Right renal cortex interstitium (tissue), 3 donors: ENCODE data around the gene RYK. TPM values are rescaled to one million over a fixed set of nuclear protein-coding genes. Genes with fewer than 3 reads are reported as not detected.

Source experiments
- DNase-seq, 3 donors: peaks; one replicate each; pipeline ENCODE4 v3.0.0-alpha.2; 2013; ENCODE audit warnings: low read depth in 3 of 3, low spot score in 2 of 3
- polyA plus RNA-seq, 3 donors: library from polyadenylated mRNA; unstranded; fragments of 120-200 nt; gene quantifications; one replicate each; pipeline ENCODE4 v1.2.1, GENCODE V29; 2013; ENCODE audit not compliant: insufficient read length in 3 of 3

RYK gene
- polyA plus RNA-seq, 3 donors, result 95.0 to 106 (median 105) TPM

GRCh38 chr3:134155446-134155845, 95.2 kb downstream of the RYK start:
- DNase-seq, result no peak

DNA sequence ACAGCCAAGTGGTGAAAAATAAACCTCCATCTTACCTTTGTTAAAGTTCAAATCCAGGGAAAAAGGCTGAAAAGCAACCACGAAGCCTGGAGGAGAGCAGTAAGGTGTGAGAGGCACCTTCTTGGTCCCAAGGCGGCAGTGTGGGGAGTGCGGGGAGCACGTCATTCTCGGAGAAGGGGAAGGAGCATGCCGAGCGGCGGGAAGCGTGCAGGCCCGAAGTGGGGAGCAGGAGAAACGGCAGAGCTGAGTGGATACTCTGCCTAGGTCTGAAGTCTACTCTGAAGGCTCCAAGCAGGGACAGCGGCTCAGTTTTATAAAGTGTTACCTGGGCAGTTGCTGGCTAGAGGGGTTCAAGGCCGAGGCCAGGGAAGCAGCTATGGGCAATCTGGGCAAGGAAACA, 96.9 kb downstream of the RYK start:
- no peak for DNase-seq

DNA sequence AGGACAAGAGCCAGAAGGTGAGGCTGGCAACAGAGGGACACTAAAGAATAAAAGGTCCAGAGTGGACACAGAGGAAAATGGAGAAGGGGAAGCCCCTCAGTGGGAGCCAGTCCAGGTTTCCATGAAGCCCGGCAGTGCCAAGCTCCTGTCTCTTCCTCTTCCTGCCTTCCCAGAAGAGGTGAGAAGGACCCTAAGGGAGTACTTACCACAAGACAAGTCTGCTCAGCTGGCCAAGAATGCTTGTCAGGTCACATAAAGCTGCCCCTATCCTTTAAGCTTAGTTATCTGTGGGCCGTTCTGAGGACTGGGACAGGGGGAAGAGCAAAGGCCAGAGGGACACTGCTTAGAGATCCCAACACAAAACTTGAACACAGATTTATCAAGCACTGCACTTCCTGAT, 100.2 kb downstream of the RYK start:
- DNase-seq, result no peak

DNA sequence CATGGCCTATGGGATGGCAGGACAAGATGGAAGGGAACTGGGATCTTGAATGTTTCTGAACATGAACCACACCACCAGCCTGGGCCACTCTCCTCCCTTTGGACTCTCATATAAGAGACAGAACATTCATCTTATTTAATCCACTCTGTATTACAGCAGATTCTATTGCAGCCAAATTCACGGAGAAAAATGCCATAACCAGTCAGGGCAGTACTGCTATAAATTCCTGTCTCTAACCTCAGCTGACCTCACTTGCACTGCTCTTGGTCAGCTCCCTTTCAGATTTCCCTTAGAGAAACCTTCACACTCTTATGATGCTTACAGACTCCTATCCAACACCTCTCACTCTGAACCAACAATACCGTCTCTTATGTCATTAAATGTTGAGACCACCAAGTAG, 101.4 kb downstream of the RYK start:
- DNase-seq, result no peak

DNA sequence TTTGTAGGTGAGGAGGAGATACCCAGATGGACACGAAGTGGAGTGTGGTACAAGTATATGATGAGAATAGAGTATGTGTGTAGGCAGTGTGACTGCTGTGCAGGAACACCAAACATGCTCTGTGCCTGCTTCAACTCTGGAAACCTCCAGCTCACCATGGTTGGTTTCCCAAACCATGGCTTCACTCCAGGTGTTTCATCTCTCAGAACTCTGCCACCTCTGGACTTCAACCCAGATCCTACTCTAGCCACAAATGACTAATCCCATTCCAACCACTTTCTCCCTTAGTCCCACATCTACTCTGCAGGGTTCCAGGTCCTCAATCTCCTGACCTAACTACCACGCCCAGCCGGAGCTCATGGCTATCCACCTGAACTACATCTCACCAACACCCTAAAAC, 102.1 kb downstream of the RYK start:
- DNase-seq, result no peak

DNA sequence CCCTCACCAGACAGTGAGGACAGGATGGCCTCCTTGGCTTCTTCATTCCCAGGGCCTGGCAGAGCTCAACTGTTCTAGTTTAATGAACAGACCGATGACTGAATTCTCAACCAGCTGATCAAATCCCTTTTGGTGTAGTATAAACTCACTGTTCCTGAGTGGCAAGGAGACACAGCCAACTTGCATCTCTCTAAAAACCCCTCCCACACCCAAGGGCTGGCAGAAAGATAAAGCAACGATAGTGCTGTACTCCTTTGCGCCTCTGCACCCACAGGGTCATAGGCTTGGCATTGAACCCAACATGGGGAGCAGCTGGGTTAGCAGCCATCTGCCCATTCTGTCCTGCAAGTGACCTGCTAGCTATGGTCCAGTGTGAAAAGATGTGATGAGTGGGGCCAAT, 103.2 kb downstream of the RYK start:
- no peak for DNase-seq

- DNase-seq, result no peak
Measured at GRCh38 chr3:134146666-134147065, 104.0 kb downstream of the RYK start.

- DNase-seq, result no peak
Measured at GRCh38 chr3:134145183-134145582, 105.5 kb downstream of the RYK start.

- DNase-seq, result no peak
Measured at GRCh38 chr3:134144694-134145093, 106.0 kb downstream of the RYK start.

DNA sequence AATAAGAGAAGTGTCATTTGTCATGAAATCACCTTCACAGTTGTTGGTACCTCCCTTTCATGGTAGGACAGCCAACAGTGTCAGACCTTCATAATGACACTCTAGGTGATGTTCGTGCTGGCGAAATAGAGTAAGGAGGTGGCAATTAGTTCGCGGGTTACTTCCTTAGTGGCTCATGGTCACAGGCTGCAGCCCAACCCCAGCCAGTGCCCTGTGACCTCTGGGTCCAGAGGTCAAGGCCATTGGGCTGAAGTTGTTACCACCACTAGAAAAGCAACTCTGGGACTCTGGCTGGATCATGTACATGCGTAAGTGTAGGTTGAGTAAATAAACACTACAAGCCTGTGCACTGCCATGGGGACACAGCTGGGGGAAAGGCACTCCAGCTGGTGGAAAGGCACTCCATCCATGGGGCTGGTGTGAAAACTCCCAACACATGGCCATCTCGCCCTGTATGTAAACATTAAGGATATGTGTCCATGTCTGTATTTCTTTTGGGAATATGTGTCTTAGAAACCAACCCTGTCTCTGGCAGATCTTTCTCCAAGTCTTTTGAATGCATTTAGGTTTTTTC, 106.7 kb downstream of the RYK start:
- no peak for DNase-seq

DNA sequence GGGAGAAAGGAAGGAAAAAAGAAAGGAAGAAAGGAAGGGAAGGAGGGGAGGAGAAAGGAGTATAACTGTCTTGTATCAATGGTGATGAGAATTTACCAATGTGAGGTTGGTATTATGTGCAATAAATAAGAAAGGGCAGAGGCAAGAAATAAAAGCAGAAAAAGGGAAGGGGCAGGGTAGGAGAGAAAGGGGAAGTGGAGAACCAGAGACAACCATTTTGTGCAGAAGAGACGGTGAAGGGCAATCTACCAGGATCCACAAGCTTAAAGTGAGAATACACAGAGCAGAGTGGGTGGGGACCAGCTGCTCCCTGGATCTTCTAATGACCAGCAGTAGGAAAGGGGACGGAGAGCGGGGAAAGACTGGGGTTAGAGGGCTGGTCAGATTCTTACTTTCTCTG, 114.1 kb downstream of the RYK start:
- DNase-seq, result no peak

DNA sequence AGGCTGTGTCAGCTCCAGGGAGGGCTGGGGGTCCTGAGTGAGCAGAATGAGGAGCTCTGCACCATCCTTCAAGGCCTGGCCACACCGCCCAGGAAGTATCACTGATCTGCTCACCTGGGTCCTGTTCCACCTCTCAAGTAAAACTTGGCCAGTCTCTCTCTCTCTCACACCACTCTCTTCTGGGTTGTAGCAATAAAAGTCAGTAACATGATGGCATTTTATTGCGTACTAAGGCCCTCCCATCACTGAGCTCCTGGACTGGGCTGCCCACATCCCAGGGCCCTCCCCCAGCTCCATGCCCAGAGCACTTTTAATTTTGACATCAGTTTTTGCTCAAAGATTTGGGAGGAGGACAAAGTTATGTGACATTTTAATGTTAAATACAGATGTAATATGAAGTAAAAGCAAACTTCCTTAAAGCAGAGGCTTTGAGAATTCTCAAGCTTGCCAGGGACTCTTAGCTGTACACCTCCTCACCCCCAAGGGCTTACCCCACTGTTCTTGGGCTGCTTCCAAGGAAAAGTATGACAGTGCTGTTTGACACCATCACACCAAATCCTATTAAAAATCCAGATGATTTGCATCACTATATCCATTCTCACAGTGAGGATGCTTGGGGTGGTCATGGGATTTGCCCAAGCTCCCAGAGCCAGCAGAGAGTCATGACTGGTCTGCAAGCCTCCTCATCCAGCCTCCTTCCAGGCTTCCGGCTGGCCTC, 115.8 kb downstream of the RYK start:
- DNase-seq, result no peak

- DNase-seq, result no peak
Measured at GRCh38 chr3:134134240-134134639, 116.4 kb downstream of the RYK start.

DNA sequence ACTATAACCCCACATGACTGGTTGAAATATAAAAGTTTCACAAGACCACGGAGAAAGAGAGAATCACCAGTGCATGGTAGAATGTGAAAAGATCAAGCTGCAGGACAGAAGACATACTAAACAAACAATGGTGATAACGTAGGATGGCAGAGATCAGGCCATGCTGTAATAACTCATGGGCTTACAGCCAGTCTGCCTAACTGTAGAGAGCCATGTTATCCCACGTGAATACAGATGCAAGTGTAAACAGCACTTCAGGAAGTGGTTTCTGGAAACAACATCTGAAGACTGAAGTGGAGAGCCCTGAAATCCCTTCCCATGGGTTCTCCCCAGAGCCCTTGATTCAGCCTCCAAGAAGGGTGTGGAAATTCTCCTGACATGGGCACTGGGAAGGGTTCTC, 117.7 kb downstream of the RYK start:
- no peak for DNase-seq

GRCh38 chr3:134126153-134126552, 124.5 kb downstream of the RYK start:
- DNase-seq, result no peak

DNA sequence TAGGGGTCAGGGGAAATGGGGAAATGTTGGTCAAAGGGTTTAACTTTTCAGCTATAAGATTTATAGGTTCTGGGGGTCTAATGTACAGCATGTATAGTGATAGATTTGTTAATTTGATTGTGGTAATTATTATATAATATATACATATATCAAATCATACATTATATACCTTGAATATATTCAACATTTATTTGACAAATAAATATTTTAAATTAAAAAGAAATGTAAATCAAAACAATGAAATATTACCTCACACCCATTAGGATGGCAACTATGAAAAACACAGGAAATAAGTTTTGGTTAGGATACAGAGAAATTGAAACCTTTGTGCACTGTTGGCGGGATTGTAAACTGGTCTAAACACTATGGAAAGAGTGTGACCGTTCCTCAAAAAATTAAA, 135.9 kb downstream of the RYK start:
- DNase-seq, result no peak

GRCh38 chr3:134111616-134112015, 139.0 kb downstream of the RYK start:
- no peak for DNase-seq

DNA sequence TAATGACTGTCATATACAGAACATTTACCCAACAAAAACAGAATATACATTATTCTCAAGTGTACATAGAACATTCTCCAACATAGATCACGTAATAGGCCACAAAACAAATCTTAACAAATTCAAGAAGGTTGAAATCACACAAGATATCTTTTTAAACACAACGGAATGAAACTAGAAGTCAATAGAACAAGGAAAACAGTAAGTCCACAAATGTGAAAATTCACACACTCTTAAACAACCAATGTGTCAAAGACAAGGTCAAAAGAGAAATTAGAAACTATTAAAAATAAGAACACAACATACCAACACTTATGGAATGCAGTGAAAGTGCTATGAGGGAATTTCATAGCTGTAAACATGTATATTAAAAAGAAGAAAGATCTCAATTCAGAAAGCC, 139.7 kb downstream of the RYK start:
- DNase-seq, result no peak

Other genes starting within 250 kb of the RYK start
- gene SLCO2A1, start 220.9 kb downstream of the RYK start, polyA plus RNA-seq, result 10 to 100 TPM; 15.9 to 18.0 (median 16.1) TPM
- gene AMOTL2, start 123.6 kb upstream of the RYK start, polyA plus RNA-seq, result 10 to 100 TPM; 72.1 to 84.1 (median 82.1) TPM
- gene ANAPC13, start 235.1 kb upstream of the RYK start, polyA plus RNA-seq, result 100 to 1,000 TPM; 152 to 161 (median 160) TPM
- 10 to 100 TPM; 34.2 to 43.4 (median 36.7) TPM for gene CEP63, start 235.2 kb upstream of the RYK start, polyA plus RNA-seq